Aorta (tissue), 5 donors: ENCODE results near the gene HOXA7. TPM values are rescaled to one million over a fixed set of nuclear protein-coding genes. Genes with fewer than 3 reads are reported as not detected.

ENCODE experiments used
- ATAC-seq: fragments of 200-7000 bp; cut with Tn5 transposase; one replicate; pipeline ENCODE4 v1.9.1; 2022; ENCODE audit warnings: moderate library complexity; ENCODE audit not compliant: low FRiP score
- DNase-seq, 2 donors: peaks; one replicate each; pipeline ENCODE4 v3.0.0-alpha.2; 2020
- H3K27ac ChIP-seq, 2 donors: one replicate each; pipeline ENCODE4 v1.5.1; 2013; ENCODE audit warnings: low read length in 2 of 2, mild to moderate bottlenecking in 2 of 2, moderate library complexity in 2 of 2, control low read depth in 1 of 2, inconsistent platforms in 1 of 2, low read depth in 1 of 2
- H3K27me3 ChIP-seq, 2 donors: one replicate each; pipeline ENCODE4 v1.6.1; 2013; ENCODE audit warnings: control low read depth in 1 of 2, low read length in 1 of 2, mild to moderate bottlenecking in 1 of 2, moderate library complexity in 1 of 2; ENCODE audit not compliant: insufficient read depth in 2 of 2, control insufficient read depth in 1 of 2
- H3K36me3 ChIP-seq, 2 donors: one replicate each; pipeline ENCODE4 v1.6.1; 2013; ENCODE audit warnings: control low read depth in 1 of 2, low read length in 1 of 2, mild to moderate bottlenecking in 1 of 2; ENCODE audit not compliant: insufficient read depth in 2 of 2, control insufficient read depth in 1 of 2
- H3K4me1 ChIP-seq, 2 donors: one replicate each; pipeline ENCODE4 v1.6.1; 2013; ENCODE audit warnings: low read length in 2 of 2, control low read depth in 1 of 2, mild to moderate bottlenecking in 1 of 2, moderate library complexity in 1 of 2; ENCODE audit not compliant: insufficient read depth in 2 of 2, control insufficient read depth in 1 of 2
- H3K4me3 ChIP-seq, 2 donors: one replicate each; pipeline ENCODE4 v1.5.1; 2013; ENCODE audit warnings: low read length in 2 of 2, control low read depth in 1 of 2, mild to moderate bottlenecking in 1 of 2
- H3K9me3 ChIP-seq: one replicate; pipeline ENCODE4 v1.6.1; 2013; ENCODE audit warnings: mild to moderate bottlenecking, low read length; ENCODE audit not compliant: control insufficient read depth
- WGBS, 2 donors: extraction: QIAGEN DNeasy Blood & Tissue Kit; methylation state at CpG; one replicate each; pipeline ENCODE4 v1.1.7; 2013; 5-methylcytosine and 5-hydroxymethylcytosine counted together
- intact Hi-C, 2 donors: fragments of 100-400 bp; cut with DNase I; formaldehyde crosslinking; loops; one replicate each; pipeline versions ENCODE4 v1.14.2 to v1.15.0; 2022
- long read RNA-seq, 2 donors: library from polyadenylated mRNA; unstranded; transcript quantifications; one replicate each; pipeline ENCODE4 v2.0.0, GENCODE V29; 2020 to 2021
- polyA plus RNA-seq, 2 donors: library from polyadenylated mRNA; stranded (reverse); fragments of 200-250 nt; gene quantifications; one replicate each; pipeline ENCODE4 v1.2.3, GENCODE V29; 2013
- total RNA-seq, 2 donors: library from RNA; stranded (reverse); fragmentation: NEBNext Ultra II Directional; extraction: Animal tissue kit (Norgen Biotek cat#: 25700); gene quantifications; one replicate each; pipeline ENCODE4 v1.2.1, GENCODE V29; 2021
- donor health status: healthy with polysubstance abuse.
- donor health status: Bipolar disorder and iron deficiency.
- donor health status: DM: no; HTN: no; CAD: no.
- donor health status: DM: no; HTN: no; CAD: no.
- donor health status: DM: yes; HTN: yes; CAD: no.

The HOXA7 gene
- total RNA-seq (1 to 10 TPM; 4.7 to 9.3 TPM), polyA plus RNA-seq (1 to 10 TPM; 2.4 to 3.3 TPM)
- long read RNA-seq, donor 1, transcript HOXA7-201 (2 exons, 2,018 nt) = major isoform, 8 of 8 reads
- long read RNA-seq, donor 1, partial matches to known transcripts = 0 of 8 reads
- long read RNA-seq, donor 1, other reads (novel, unspliced or antisense) = 0 of 8 reads
- long read RNA-seq, donor 2, partial matches to known transcripts = 0 of 3 reads
- long read RNA-seq, donor 2, other reads (novel, unspliced or antisense) = 1 of 3 reads

DNA sequence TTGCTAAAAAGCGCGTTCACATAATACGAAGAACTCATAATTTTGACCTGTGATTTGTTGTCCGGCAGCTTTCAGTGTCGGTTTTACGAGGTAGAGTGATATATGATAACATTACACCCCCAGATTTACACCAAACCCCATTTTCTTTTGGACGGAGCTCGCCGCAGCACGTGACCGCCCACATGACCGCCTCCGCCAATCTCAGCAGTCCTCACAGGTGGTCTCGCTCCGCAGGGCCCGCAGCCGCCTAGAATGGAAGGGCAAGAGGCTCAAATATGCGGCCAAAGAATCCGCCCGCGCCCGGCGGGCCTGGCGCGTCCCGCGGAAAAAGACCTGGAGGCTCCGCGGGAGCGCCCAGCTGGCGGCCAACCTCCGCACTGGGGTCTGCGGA is at the start of gene HOXA7:
TSS of gene HOXA7 (minus strand) at position 168 of the 391 bp plus-strand sequence. CDS start at position 38, 130 bp downstream.
- Histone ChIP-seq H3K27me3 (no peaks in the 10 kb centered on the region), H3K36me3 (no peaks in the 10 kb centered on the region), H3K9me3 (no peaks in the 10 kb centered on the region), H3K27ac (no peak within 1 kb of the TSS), H3K4me3 (peak within 1 kb of the TSS; percentile 14 to 21), H3K4me1 (peaks cover 0 to 2% of the 10 kb centered on the region in 2 donors)
- intact Hi-C loops = loop anchor here (5.0 to 10.0 kb wide), 2 partner anchors 789 to 952 kb away; partner anchors contain the start of genes CBX3 (in 1 of the 2) and HNRNPA2B1 (in 1 of the 2)
- DNase-seq = peak; percentile 80 to 94
- ATAC-seq = peak; percentile 70
- WGBS, 2 donors = 3% methylated on average over 23 to 33 of the region's 33 CpGs

DNA sequence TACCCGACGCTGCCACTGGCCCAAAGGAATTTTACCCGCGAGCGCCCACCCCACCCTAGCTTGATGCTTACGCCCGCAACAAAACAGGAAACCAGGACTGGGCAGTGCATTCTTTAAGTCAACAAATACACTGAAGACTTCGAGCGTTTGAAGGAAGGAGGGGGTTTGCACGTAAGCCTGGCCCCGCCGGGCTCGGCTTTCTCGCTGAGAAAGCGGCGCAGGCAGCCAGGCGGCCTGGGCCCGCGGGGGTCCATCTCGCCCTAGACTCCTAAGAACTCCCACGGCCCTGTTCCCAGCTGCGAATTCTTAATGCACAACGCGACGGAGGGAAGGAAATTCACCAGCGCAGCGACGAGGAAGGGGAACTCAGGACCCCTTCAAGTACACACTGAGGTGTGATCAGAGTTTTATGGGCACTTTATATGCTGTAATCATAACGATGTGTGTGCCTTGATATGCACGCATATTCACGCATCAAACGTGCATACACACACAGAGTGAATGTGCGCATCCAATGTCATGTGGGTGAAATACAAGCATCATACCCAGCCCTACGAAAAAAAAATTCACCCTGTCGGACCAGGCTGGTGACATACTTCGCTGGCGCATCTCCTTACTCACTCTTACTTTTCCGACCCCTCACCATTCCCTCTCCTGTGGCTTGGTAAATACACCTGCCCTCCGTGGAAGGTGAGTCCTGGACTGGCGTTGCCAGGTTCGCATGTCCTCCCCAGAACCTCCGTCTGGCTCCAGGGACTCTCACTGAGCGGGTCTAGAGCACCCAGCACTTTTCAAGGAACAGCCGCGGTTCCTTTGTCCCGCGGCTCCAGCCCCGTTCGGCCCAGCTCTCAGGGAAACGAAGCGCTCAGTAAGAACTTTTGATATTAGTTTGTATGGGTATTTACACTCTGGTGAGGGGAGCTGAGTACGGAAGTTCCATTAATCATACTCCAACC is 49.1 kb upstream of the HOXA7 start:
- no peaks in the 10 kb centered on the region for H3K9me3 ChIP-seq
- no peaks in the 10 kb centered on the region for H3K36me3 ChIP-seq
- 14 to 17% methylated on average over 52 of the region's 52 CpGs for WGBS, 2 donors
- no peaks in the 10 kb centered on the region for H3K4me1 ChIP-seq
- DNase-seq = peak in 1 of 2 donors; percentile 34
- no peak for ATAC-seq
- H3K27ac ChIP-seq = no peak overlapping the region
- no peak overlapping the region for H3K4me3 ChIP-seq
- intact Hi-C loops = no loop called here
- H3K27me3 ChIP-seq = peaks cover 0 to 2% of the 10 kb centered on the region in 2 donors

DNA sequence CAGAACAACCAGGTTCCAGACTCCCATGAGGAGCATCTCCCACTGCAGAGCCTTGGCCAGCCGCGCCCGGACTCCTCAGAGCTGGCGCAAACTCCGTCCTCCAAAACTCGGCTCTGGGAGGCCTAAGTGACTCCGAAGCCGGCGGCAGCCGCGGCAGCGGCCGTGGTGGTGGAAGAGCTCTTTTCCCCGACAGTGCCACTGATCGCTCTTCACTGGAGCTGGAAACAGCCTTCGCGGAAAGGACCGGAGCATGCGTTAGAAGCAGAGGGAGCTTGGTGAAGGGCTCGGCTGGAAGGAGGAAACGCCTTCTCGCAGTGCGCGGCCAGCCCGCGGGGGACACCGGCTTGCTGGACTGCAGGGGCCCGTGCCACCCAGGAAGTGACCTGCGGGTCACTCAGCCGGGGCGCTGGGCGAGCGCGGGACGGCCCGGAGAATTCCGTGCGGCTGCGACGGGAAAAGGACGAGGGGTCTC is 48.4 kb upstream of the HOXA7 start:
- Histone ChIP-seq H3K27ac (no peak overlapping the region), H3K9me3 (no peaks in the 10 kb centered on the region), H3K4me3 (no peak overlapping the region), H3K4me1 (no peaks in the 10 kb centered on the region), H3K27me3 (peaks cover 0 to 2% of the 10 kb centered on the region in 2 donors), H3K36me3 (no peaks in the 10 kb centered on the region)
- ATAC-seq (peak; percentile 8), DNase-seq (peak in 1 of 2 donors; percentile 77)
- 6 to 10% methylated on average over 41 of the region's 41 CpGs for WGBS, 2 donors
- intact Hi-C loops = loop anchor here in 1 of 2 donors (5.0 kb wide), 1 partner anchor 887 kb away; no protein-coding TSS in a partner anchor

DNA sequence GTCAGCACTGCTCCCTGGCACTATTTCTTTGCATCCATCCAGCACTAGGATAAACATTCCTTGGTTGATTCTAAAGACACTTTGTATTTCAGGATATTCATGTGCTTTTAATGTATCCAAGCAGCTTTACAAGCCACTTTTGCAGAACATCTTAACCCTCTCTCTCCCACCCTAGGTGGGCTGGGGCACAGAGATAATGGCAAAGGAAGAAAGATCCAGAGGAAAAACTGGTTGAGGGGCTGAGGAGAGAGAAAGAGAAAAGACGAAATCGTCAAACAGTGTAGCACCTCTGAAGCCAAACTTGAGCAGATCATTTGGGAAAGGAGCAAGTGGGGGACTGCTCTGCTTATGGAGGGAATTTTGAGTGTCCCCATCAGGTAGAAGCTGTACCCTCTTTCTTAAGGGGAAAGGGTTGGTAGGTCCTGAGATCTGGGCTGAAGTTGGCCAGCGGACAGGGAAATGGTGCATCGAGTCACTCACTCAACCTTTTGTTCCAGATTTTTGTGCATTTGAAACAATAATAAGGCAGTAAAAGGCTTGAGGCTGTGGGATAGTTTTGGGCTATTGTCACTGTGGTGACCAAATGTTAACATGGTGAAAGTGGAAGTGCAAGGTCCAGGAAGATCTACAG is 47.6 kb upstream of the HOXA7 start:
- ATAC-seq = no peak
- H3K4me1 ChIP-seq = no peaks in the 10 kb centered on the region
- no peak for DNase-seq

DNA sequence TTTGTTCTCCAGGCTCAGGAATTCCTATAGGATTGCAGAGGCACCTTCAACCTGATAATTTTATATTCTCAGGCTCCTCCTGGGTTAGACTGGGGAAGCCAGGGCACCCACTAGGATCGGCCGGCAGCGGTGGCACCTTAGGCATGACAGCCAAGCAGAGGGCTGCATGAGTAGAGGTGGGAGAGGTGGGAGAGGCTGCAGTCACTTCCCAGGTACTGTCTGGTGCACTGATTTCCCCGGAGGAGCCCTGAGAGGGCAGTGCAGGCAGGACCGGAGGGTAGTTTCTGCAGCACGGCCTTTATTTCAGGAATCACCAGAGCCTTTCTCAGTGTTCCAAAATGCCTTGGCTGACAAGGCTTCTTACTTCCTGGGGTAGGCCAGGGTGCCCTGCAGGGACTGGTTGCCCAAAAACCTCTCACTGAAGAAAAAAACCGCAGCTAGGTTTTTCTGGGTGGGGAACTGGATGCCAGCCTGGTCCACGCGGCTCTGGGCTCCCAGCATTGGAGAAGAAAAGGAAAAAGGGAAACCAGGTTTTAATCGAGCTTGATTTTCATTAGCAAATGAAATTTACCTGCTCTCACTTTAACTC is 47.0 kb upstream of the HOXA7 start:
- ATAC-seq (no peak), DNase-seq (peak in 1 of 2 donors; percentile 48)
- no peak overlapping the region for H3K4me3 ChIP-seq
- intact Hi-C loops = loop anchor here in 1 of 2 donors (5.0 kb wide), 1 partner anchor 889 kb away; no protein-coding TSS in a partner anchor
- peaks cover 0 to 2% of the 10 kb centered on the region in 2 donors for H3K27me3 ChIP-seq
- no peaks in the 10 kb centered on the region for H3K36me3 ChIP-seq
- no peak overlapping the region for H3K27ac ChIP-seq
- no peaks in the 10 kb centered on the region for H3K9me3 ChIP-seq
- WGBS, 2 donors = 31 to 40% methylated on average over 10 of the region's 10 CpGs
- H3K4me1 ChIP-seq = no peaks in the 10 kb centered on the region

More for the DNA sequence above, 47.6 kb upstream of the HOXA7 start:
- H3K27me3 ChIP-seq = peaks cover 0 to 2% of the 10 kb centered on the region in 2 donors
- WGBS, 2 donors = 39 to 48% methylated on average over 4 of the region's 4 CpGs
- no peak overlapping the region for H3K4me3 ChIP-seq
- H3K27ac ChIP-seq = no peak overlapping the region
- intact Hi-C loops = loop anchor here in 1 of 2 donors (5.0 kb wide), 1 partner anchor 888 kb away; no protein-coding TSS in a partner anchor
- no peaks in the 10 kb centered on the region for H3K9me3 ChIP-seq
- H3K36me3 ChIP-seq = no peaks in the 10 kb centered on the region

DNA sequence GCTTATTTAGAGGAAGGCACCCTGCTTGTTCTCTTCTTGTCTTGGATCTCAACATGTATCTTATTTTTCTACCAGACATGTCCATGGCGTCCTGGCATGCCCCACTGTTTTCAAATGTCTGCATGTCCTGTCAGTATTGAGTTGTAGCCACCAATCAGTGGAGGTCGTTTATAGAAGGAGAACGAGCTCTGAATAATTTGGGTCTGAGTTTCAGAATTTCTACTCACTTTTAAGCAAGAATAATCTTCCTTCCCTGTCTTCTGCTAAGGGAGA is 46.3 kb upstream of the HOXA7 start:
- Histone ChIP-seq H3K4me1 (no peaks in the 10 kb centered on the region), H3K4me3 (no peak overlapping the region), H3K27ac (no peak overlapping the region), H3K27me3 (peaks cover 0 to 2% of the 10 kb centered on the region in 2 donors), H3K9me3 (no peaks in the 10 kb centered on the region), H3K36me3 (no peaks in the 10 kb centered on the region)
- WGBS, 2 donors = 28 to 29% methylated on average over 3 of the region's 3 CpGs
- DNase-seq (no peak), ATAC-seq (no peak)
- intact Hi-C loops = loop anchor here in 1 of 2 donors (5.0 kb wide), 1 partner anchor 890 kb away; no protein-coding TSS in a partner anchor

DNA sequence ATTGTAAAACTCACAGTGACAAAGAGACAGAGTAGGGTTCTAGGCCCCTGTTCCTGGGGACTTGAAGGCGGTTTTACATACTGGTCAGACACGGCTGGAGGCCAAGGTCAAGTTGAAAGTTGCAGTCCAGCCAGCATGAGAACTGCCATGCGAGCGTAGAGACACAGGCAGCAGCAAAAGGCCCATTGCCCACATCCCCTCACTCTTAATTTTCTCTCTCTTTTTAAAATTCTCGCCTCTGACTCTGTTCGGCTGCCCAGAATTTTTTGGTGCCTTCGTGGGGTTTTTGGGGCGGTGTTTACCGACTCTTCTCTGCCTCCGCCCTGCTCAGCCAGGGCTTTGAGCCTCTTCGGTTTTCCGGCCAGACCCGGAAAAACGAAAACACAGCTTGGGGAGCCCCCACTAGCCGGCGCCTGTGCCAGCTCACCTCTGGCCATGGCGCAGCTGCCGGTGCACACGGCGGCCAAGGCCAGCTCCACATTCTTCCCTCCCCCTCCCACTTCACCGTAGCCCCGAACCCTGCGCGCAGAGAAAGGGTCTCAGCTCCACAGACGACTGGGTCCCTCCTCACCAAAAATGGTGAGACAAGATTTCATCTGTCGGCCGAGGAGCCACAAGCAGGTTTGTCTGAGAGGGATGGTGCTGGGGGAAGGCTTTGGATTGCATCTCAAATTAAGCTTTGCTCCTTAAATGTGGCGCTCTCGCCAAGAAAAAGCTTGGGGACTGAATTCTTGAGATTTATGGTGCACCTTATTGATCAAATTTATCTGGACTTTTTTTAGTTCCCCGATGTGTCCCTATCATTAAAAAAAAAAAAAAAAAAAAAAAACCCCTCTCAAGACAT is 45.8 kb upstream of the HOXA7 start:
- Histone ChIP-seq H3K27ac (no peak overlapping the region), H3K4me1 (no peaks in the 10 kb centered on the region), H3K27me3 (peaks cover 0 to 2% of the 10 kb centered on the region in 2 donors), H3K9me3 (no peaks in the 10 kb centered on the region), H3K4me3 (no peak overlapping the region), H3K36me3 (no peaks in the 10 kb centered on the region)
- 26 to 34% methylated on average over 30 of the region's 30 CpGs for WGBS, 2 donors
- DNase-seq (peak in 1 of 2 donors; percentile 31), ATAC-seq (no peak)
- intact Hi-C loops = loop anchor here in 1 of 2 donors (5.0 kb wide), 1 partner anchor 890 kb away; no protein-coding TSS in a partner anchor
